Activated CD4-positive, alpha-beta T cell treated with anti-CD3 and anti-CD28 coated beads, Interleukin-10, Interleukin-2, amounts not matched to agents 100 ng/mL and 50 ng/mL, durations not matched to agents 16 hours and 8 hours (primary cell): ENCODE measurements around the gene ERVK3-1.
"Not testable (repeated sequence)": the region's sequence is repeated elsewhere in the genome, so short reads cannot be mapped to it uniquely, and the experiment has no call there.

Experiments used
- DNase-seq: peaks from one replicate; pipeline ENCODE4 v3.0.0-alpha.2; 2020

ERVK3-1 gene

GRCh38 chr19:58305932-58306323, 751 bp downstream of the ERVK3-1 start:
- no peak for DNase-seq

DNA sequence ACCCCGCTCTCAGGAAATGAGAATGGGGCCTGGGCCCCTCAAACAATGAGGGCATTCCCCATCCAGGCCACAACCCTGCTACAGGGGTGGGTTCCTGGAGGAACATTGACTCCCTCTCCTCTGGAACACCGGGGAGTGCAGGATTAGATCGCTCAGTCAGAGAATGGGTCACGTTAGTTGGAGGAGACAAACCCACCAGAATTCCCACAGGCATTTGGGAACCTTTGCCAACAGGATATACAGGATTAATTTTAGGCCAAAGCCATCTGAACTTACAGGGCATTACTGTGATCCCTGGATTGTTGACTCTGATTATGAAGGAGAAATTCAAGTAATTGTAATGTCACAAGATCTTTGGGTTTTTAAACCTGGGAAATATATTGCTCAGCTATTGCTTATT, 2.6 kb downstream of the ERVK3-1 start:
- DNase-seq, result no peak

DNA sequence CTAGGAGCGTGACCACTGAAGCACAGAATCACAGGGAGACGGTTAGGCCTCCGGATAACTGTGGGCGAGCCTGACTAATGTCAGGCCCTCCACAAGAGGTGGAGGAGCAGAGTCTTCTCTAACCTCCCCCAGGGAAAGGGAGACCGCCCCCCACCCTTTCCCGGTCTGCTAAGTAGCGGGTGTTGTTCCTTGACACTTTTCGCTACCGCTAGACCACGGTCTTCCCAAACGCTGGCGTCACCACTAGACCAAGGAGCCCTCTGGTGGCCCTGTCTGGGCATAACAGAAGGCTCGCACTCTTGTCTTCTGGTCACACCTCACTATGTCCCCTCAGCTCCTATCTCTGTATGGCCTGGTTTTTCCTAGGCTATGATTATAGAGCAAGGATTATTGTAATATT, 5.5 kb downstream of the ERVK3-1 start:
- not testable (repeated sequence) for DNase-seq

GRCh38 chr19:58311345-58311865, 6.2 kb downstream of the ERVK3-1 start:
- DNase-seq, result no peak

DNA sequence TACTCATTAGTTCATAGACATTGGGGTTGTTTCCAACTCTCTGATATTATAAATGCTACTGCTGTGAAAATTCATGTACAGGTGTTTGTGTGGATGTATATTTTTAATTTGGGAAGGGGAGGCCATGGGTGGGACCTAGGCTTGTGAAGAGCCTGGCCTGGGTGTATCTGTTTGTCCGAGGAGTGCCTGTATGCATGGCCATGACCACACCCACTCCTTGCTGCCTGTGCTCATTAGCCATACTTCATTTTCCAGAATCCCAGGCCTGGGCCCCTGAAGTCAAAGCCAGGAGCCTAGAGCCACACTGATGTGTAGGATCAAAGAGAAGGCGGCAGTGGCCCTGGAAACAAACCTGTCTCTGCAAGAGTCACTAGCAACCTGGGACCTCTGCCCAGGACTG, 10.4 kb downstream of the ERVK3-1 start:
- no peak for DNase-seq

- no peak for DNase-seq
Observed at GRCh38 chr19:58317476-58318072, 12.4 kb downstream of the ERVK3-1 start.

DNA sequence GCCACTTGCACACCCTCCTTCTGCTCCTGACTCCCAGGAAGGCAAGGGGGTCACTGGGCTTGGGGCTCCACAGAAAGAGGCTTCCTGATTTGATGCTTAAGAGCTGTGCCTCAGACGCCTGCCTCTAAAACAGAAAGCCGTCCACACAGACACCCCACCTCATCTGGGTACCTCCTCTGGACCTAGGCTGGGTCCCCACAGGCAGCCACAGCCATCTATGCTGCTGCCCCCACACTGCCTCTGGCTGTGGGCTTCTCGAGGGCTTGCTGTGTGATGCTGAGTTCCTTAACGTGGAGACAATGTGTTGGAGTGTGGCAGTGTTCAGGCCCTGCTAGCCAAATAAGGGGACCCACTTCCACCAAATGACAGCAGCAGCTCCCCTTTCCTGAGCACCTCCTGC, 13.1 kb downstream of the ERVK3-1 start:
- DNase-seq, result no peak

- DNase-seq, result no peak
Observed at GRCh38 chr19:58319241-58319640, 14.1 kb downstream of the ERVK3-1 start.

DNA sequence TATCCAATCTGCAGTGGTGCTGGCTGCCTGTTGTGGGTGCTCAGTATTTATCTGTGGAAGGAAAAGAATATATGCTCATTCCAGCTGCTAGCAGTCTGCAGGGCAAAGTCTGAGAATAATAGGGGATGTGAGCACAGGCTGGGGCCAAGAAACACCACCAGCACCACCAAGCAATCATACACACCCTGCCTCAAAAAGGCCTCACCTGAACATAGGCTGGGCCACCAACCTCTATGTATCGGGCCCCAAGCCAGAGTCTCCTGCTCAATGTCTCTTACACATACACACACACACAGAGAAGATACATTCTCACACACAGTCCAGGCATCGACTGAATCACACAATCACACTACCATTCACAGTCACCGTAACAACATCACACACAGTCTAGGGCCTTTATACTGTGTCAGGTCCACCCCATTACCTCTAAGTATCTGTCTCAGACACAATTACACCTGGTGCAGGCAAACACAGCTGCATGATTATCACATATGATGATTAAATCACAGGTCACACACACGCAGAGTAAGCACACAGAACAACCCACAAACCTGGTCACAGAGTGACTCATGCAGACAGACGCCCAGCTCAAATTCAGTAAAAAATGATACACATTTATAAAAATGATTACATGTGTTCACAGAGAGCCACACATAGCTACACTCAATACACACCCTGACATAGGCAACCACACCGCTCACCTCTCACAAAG, 20.3 kb downstream of the ERVK3-1 start:
- no peak for DNase-seq

DNA sequence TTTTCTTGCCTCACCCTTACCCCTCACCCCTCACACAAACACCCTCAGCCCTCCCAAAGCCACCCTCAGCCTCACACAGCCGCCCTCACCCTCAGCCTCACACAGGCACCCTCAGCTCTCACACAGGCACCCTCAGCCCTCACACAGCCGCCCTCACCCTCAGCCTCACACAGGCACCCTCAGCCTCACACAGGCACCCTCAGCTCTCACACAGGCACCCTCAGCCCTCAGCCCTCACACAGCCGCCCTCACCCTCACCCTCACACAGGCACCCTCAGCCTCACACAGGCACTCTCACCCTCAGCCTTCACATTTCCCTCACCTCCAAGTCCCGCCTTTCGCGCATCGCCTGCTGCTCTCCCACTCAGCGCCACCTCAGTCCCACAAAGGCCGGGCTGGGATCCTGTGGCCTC, 21.3 kb downstream of the ERVK3-1 start:
- no peak for DNase-seq

DNA sequence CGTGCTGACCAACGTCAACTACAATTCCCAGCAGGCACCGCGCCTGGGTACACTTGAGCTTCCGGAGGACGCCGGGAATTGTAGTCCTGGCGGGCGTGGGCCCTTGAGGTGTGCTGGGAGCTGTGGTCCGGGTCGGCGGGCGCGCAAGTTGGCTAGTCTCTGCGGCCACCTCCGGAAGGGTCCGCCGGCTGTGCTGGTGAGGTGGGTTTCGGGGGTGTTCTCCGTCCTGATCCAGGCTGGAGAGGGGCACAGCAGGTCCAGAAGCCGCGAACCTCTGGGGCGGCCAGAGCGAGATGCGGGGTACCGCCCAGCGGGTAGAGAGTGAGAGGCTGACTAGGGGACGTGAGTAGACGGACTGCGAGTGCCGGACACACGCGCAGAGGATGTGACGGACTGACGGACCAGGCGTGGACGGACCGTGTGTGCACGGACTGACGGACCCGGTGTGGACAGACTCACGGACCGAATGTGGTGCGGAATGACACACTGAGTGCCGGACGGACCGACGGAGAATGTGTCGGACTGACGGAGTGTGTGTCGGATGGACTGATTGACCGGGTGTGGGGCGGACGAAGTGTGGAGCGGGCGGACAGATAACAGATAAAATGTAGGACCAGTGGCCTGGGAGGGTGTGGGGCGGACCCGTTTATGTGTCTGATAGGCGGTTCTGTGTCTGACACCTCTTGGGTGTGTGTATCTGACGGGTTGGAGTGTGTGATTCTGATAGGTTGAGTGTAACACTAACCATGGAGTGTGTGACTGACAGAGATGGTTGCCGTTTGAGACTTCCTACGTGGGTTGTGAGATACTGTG, 21.9 kb downstream of the ERVK3-1 start, which contains the start of gene ZSCAN22:
Gene ZSCAN22, plus strand, starts transcription at position 81 of the 813 bp plus-strand sequence. CDS start 7,809 bp downstream, outside the sequence.
- DNase-seq, result peak; percentile 96

DNA sequence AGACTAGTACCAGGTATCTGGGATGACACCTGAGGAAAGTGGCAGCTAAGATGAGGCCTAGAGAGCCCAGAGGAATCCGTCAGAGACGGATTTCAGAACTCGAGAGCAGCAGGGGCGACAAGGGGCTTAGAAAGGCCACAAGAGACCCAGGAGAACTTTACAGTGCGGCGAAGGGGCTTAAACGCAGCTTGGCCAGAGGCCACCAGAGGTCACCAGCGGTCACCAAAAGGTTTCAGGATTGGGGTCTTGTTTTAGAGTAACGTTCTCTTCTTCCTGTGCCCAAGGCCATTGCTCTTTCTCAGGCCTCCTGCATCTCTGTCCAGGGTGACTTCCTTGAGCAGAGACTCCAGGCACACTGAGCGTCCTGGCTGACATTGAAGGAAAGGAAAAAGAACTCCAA, 23.8 kb downstream of the ERVK3-1 start:
- DNase-seq, result peak; percentile 27

- no peak for DNase-seq
Observed at GRCh38 chr19:58330458-58330857, 25.3 kb downstream of the ERVK3-1 start.

GRCh38 chr19:58332697-58333096, 27.5 kb downstream of the ERVK3-1 start:
- DNase-seq, result no peak

- DNase-seq, result no peak
Observed at GRCh38 chr19:58334691-58335249, 29.6 kb downstream of the ERVK3-1 start.

GRCh38 chr19:58335630-58336029, 30.5 kb downstream of the ERVK3-1 start:
- no peak for DNase-seq

GRCh38 chr19:58336216-58336615, 31.0 kb downstream of the ERVK3-1 start:
- no peak for DNase-seq

DNA sequence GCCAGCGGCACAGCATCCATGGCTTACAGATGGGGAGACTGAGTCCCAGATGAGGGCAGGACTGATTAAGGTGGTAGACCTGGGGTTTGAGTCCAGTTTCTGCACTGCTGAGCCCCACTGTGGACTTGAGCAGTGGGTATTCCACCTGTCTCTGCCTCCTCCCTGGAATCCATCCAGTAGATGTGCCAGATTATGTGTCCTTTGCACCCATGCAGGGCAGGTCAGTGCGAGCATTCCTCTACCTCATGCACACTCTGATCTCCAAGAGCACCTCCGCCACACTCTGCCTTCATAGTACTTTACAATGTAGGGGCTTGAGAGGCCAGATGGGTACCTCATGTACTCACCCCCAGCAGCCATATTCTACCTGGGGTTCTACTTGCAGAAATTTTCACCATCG, 31.6 kb downstream of the ERVK3-1 start:
- no peak for DNase-seq

- no peak for DNase-seq
Observed at GRCh38 chr19:58338336-58338735, 33.2 kb downstream of the ERVK3-1 start.

DNA sequence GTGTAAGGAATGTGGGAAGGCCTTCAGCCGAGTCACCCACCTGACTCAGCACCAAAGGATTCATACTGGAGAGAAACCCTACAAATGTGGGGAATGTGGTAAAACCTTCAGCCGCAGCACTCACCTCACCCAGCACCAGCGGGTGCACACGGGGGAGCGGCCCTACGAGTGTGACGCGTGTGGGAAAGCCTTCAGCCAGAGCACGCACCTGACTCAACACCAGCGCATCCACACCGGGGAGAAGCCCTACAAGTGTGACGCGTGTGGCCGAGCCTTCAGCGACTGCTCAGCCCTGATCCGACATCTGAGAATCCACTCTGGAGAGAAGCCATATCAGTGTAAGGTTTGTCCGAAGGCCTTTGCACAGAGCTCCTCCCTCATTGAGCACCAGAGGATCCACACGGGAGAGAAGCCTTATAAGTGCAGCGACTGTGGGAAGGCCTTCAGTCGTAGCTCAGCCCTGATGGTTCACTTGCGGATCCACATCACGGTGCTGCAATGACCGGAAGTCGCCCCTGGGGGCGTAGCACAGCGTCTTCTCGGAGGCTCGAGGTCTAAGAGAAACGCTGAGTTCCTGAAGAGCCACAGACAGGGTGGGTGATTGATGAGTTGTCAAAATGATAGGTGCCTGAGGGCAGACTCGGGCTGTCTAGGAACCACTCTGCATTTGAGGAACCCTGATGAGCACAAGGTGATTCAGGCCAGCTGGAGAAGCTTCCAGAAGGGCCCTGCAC, 33.8 kb downstream of the ERVK3-1 start:
- no peak for DNase-seq

DNA sequence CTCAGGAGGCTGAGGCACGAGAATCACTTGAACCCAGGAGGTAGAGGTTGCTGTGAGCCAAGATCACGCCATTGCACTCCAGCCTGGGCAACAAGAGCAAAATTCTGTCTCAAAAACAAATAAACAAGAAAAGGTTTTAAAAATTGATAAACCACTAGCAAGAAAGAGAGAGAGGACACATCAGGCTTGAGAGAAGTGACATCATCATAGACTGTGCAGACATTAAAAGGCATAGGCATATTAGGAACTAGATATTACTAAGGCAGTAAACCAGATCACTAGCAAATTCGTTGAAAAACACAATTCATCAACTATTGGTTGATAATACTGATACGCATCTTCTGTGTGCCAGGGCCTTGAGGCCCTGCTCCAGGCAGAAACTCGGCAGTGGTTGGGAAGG, 40.4 kb downstream of the ERVK3-1 start:
- DNase-seq, result no peak
